ENCODE data around the gene SPG7.

DNA sequence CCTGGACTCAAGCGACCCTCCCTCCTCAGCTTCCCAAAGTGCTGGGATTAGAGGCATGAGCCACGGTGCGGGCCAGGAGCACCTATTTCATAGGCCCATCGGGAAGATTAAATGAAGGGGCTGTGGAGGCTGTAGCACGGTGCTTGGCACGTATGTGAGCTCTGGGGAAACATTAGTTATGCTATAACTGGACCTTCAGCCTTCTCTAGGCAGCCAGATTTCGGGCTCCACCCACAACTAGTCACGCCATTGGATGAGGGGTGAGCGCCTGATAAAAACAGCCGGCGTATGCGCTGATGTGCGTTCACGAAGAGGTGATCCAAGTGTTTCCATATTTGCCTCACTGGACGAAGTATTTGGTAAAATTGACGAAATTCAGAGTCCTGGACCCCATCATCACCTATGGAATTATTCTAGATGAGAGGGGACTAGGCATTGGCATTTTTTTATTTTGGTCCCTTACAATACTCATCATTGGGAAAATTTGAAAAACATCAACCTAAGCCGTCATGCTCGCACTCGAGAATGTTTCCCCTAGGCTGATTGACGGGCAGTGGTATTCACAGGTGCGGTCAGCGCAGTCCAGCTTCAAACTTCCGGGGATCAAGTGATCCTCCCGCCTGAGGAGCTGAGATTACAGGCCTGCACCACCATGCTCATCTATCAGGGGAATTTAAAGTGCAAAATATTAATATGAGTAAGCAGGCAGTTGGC, 16.1 kb upstream of the SPG7 start:
- TF ChIP-seq CTCF (IDR thresholded peaks at IDR 0.05), result no peak
- no peak for TF ChIP-seq POLR2A (IDR thresholded peaks at IDR 0.05)

Data from esophagus squamous epithelium (tissue), 4 donors.